GM19438 (cell line): Measurements from ENCODE around the gene MYO15A.

Experiments
- ATAC-seq: cut with Tn5 transposase; IDR thresholded peaks from one replicate; pipeline ENCODE4 v1.9.1; 2021; ENCODE audit warnings: low read depth; ENCODE audit not compliant: unreplicated experiment

MYO15A gene

DNA sequence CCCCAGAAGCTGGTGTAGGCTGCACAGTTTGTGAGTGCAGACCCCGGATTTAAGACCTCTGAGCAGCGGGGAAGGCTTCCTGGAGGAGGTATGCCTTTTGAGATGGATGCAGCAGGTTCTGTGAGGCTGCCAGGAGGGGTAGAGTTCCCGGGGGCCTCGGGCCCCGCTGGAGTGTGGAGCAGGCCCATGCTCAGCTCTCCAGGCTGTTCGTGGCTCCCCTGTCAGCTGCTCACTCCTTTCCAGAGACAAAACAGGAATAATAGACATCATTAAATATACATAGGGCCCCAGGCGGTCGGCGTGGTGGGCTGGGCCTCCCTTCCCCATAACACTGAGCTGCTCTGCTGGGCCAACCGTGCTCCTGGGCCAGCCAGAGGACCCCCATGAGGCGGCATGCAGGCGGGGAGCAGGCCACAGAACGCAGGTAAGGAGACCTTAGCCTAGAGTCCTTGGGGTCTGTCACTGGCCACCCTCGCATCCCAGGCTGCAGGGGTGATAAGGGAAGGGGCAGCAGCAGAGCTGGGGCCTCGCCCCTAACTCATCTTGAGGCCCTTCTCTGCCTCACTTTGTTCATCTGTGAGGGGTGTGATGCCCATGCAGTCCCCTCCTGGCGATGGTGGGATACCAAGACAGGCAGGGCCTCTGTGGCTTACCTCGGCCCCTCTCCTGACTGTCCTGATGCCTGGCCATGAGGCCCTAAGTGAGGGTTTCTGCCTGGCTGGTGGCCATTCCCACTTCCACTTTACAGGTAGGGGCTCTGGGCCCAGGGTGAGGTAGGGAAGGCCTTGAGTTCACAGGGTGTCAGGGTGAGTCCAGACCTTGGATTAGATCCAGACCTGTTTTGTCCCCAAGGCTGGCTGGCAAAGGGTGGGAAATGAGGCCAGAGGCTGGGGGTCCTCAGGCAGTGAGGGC, at the start of gene MYO15A:
TSS of gene MYO15A (plus strand) at position 356 of the 912 bp plus-strand sequence. CDS start 10,045 bp downstream, outside the sequence.
- no peak for ATAC-seq

- ATAC-seq = no peak
Measured at GRCh38 chr17:18059283-18059682, 49.3 kb upstream of the MYO15A start.

DNA sequence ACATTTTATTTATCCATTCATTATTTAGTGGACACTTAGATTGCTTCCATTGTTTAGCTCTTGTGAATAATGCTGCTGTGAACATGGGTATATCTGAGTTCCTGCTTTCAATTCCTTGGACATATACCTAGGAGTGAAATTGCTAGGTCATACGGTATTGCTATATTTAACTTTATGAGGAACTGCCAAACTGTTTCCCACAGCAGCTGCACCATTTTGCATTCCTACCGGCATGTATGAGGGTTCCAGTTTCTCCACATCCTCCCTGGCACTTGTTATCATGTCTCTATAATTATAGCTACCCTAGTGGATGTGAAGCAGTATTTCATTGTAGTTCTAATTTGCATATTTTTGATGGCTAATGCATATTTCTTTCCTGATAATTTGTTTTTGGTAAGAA, 44.5 kb upstream of the MYO15A start:
- no peak for ATAC-seq

DNA sequence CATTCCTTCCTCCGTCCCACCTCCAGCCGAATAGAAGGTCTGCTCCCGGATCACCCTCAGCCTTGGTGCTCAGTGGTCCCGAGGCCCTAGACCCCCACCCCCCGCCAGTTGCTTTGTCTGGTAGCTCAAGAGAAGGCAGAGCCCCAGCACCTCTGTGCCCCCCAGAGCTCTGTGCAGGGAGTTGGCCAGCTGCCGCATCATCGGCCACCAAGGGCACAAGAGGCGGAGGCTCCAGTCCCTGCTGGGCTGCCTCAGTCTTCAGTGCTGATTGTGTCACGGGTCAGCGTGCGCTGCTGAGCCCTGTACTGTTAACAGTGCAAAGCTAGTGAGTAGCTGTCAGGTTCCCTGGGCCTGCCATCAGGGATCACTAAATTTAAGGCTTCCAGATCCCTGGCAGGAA, 43.0 kb upstream of the MYO15A start:
- no peak for ATAC-seq

DNA sequence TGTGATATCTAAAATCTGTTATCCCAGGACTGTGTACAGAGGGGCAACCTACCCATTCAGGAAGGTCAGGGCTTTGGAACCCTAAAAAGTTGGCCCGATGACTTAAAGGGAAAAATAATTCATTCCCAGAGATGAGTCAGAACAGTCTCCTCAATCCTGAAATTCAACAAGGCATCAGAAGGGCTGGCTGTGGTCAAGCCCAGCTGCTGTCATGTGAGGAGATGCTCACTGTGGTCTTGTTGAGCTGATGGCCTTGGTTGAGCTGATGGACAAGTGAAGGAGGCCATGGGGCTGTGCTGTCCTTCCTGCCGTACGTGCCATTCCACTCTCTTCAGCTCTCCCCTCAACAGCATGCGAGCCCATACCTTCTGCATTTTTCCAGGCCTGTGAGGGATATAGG, 41.7 kb upstream of the MYO15A start:
- no peak for ATAC-seq

GRCh38 chr17:18069101-18069500, 39.5 kb upstream of the MYO15A start:
- no peak for ATAC-seq

DNA sequence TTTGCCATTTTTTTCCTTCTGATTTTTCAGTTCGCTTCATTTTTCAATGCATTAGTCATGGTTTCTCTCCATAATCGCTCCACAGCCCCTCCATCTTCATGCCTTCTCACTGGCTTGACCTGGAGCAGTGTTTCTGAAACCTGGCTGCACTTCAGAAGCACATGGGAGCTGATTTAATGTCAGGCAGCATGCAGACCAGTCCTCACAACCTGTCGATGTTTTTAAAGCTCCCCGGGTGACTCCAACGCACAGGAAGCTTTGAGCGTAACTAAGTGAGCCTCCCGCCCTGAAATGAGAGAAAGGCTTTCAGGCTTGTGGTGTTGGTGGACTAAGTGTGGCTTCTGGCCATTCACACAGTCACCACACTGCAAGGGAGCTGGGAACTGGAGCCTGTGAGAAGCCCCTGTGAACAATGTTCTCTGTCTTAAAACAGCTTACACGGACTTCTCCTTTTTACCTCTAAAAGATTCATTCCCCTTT, 37.7 kb upstream of the MYO15A start:
- ATAC-seq = no peak

- ATAC-seq = no peak
Measured at GRCh38 chr17:18071751-18072150, 36.8 kb upstream of the MYO15A start.

DNA sequence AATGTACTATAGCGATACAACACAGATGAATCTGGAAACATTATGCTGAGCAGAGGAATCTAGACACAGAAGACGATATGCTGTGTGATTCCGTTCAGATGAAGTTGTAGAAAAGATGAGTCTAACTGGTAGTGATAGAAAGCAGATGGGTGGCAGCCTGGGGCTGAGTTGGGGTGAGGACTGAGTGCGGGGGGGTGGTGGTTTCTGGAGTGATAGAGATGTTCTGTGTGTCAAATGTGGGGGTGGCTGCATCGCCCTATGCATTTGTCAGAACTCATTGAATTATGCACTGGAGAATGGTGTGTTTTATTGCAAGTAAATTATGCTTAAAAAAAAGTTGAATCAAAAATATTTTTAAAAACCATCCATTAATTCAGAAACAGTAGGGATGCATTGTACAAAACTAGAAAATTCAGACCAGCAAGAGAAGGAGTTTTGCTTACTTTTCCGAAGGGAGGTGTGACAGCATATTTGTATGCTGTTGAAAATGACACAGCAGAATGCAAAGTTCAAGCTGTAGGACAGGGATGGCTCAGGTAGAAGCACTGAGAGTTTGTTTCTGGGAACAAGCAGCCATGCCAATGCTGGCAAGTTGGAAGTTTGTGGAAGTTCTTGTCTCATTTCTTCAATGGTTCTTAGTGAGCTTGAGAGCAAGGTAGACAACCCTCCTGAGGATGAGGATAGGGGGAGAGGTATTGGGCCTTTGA, 33.8 kb upstream of the MYO15A start:
- ATAC-seq = no peak

DNA sequence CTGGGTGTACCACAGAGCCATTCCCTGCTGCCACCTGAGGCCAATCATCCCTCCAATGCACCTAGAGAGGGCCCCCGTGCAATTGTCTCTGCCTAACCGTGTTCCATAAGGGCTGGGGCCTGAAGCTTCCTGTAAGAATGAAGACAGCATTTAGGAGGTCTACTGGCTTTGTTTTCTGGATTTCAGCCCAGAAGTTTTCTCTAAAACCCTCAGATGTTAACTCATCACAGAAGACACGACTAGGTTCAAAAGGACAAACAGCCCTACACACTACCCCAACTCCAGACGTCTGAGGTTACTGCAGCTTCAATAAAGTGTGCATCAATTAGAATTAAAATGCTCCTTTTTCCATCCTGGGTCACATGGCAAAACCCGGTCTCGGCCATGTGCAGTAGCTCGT, 31.6 kb upstream of the MYO15A start:
- no peak for ATAC-seq

DNA sequence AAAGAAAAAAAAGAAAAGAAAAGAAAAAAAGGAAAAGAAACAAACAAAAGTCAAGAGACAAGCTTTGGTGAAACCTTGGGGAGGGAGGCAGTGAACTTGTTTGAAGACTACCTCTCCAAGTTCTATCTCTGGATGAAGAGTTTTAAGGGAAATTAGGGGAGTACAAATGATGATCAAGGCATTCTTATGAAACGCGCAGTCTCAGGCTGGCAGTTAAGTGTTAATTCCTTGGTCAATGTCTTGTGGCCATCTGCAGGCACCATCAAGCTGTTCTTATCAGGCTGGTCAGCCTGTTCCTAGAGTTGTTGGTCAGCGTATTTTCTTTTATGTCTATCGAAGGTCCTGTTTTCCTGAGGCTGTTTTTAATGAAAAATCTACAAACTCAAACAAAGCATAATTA, 29.0 kb upstream of the MYO15A start:
- no peak for ATAC-seq

- ATAC-seq = no peak
Measured at GRCh38 chr17:18084256-18084655, 24.3 kb upstream of the MYO15A start.

GRCh38 chr17:18087610-18088491, 20.7 kb upstream of the MYO15A start, which contains the start of gene DRG2:
DRG2 (plus strand) TSS chr17:18087948; CDS start chr17:18088024, 76 bp downstream.
- peak; percentile 74 for ATAC-seq

GRCh38 chr17:18089613-18090012, 18.9 kb upstream of the MYO15A start:
- no peak for ATAC-seq

DNA sequence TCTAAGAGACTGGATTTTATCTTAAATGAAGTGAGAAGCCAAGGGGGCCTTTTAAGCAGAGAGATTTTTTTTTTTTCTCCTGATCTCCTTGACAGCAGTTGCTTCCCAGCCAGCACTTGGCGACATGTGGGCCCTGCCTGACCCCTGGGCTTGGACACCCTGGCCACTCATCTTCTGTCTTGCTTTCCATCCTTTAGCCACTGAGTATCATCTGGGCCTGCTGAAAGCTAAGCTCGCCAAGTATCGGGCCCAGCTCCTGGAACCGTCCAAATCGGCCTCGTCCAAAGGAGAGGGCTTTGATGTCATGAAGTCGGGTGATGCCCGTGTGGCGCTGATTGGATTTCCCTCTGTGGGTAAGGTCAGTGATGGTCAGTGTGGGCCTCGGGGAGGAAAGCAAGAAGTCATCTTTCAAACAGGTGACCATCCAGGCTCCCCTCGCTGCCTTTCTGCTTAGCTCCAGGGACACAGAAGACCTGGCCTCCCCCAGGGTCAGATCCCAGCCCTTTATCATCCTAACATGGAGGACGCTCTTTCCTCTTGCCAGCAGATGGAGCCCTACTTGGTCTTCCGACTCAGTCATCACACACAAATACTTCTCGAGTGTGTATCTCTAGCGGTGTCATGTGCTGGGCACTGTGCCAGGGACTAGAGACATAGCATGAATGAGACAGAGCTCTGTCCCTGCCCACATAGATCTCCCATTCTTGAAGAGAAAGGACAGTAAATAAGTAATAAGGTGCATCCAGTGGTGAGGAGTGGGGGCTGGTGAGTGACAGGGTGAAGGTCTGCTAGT, 14.7 kb upstream of the MYO15A start:
- no peak for ATAC-seq

- ATAC-seq = no peak
Measured at GRCh38 chr17:18094409-18094807, 14.1 kb upstream of the MYO15A start.

- ATAC-seq = no peak
Measured at GRCh38 chr17:18099516-18099915, 9.0 kb upstream of the MYO15A start.

DNA sequence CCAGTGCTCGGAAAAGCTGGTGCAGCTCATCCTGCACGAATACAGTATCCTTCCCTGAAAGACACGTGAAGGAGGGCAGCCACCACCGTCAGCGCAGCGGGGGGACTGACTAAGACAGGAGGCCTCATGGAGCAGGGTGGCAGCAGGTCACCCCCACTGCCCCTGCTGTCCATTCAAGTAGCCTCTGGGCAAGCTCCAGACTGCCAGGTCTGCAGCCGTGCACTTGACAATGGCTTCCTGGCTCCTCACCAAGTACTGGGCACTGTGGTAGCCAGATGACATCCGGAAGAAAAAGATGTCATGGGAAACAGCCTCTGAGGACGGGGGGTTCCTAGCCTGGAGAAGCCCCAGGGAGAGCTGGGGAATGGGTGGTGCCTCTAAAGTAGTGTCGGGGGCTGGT, 7.9 kb upstream of the MYO15A start:
- ATAC-seq = no peak

GRCh38 chr17:18101828-18102227, 6.7 kb upstream of the MYO15A start:
- ATAC-seq = no peak

DNA sequence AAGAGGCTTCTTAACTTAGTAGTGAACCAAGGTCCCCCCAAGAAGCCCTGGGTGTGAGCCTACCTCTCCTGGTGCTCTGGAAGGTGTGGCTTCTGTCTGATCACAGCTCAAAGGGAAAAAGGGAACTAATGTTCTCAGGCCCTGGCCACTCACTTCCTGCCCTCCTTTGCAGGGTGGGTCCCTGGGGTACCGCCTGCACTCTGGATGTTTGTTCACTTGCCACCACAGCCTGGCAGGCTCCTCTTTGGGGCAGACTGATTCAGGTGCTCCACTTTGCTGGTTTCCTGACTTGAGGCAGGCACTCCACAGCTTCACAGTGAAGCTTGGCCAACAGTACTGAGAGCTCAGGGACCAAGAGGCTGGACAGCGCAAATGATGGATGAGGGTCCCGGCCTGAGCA, 5.9 kb upstream of the MYO15A start:
- ATAC-seq = no peak
